GM23338 (cell line): ENCODE results near the gene NAPSA. TPM values are rescaled to one million over a fixed set of nuclear protein-coding genes. Genes with fewer than 3 reads are reported as not detected.
"Not testable (repeated sequence)": the region's sequence is repeated elsewhere in the genome, so short reads cannot be mapped to it uniquely, and the experiment has no call there.

Experiments used
- ATAC-seq: fragments of 200-7000 bp; cut with Tn5 transposase; 3 replicates; pipeline ENCODE4 v1.9.1; 2020
- DNase-seq: peaks from one replicate; pipeline ENCODE4 v3.0.0-alpha.2; 2015; ENCODE audit warnings: low spot score
- H2AFZ ChIP-seq: fragments of 200-600 bp; sonication (generic); 2 replicates; pipeline ENCODE4 v1.8.0; 2016; ENCODE audit warnings: antibody characterized with exemption, mild to moderate bottlenecking, moderate library complexity
- H3F3A ChIP-seq: fragments of 200-600 bp; sonication (generic); replicated peaks from 2 replicates; pipeline ENCODE4 v1.8.0; 2017; ENCODE audit warnings: antibody characterized with exemption, mixed run types, low read depth
- H3K27ac ChIP-seq: fragments of 200-600 bp; sonication (generic); 2 replicates; pipeline ENCODE4 v1.6.1; 2016; ENCODE audit warnings: low read depth
- H3K27me3 ChIP-seq: fragments of 200-600 bp; sonication (generic); 2 replicates; pipeline ENCODE4 v1.8.0; 2016; ENCODE audit warnings: mild to moderate bottlenecking, mixed run types, moderate library complexity; ENCODE audit not compliant: insufficient read depth
- H3K36me3 ChIP-seq: fragments of 200-600 bp; sonication (generic); 2 replicates; pipeline ENCODE4 v1.8.0; 2016; ENCODE audit warnings: mild to moderate bottlenecking; ENCODE audit not compliant: insufficient read depth
- H3K4me1 ChIP-seq: fragments of 200-600 bp; sonication (generic); 2 replicates; pipeline ENCODE4 v1.8.0; 2016; ENCODE audit warnings: mild to moderate bottlenecking, moderate library complexity; ENCODE audit not compliant: insufficient read depth
- H3K4me2 ChIP-seq: fragments of 200-600 bp; sonication (generic); 2 replicates; pipeline ENCODE4 v1.7.1; 2017; ENCODE audit warnings: mixed run types
- H3K4me3 ChIP-seq: fragments of 200-600 bp; sonication (generic); 2 replicates; pipeline ENCODE4 v1.6.1; 2016; ENCODE audit warnings: mixed run types
- H3K79me2 ChIP-seq: fragments of 200-600 bp; sonication (generic); replicated peaks from 2 replicates; pipeline ENCODE4 v1.8.0; 2017; ENCODE audit warnings: mild to moderate bottlenecking; ENCODE audit not compliant: insufficient read depth
- H3K9me2 ChIP-seq: fragments of 200-600 bp; sonication (generic); 2 replicates; pipeline ENCODE4 v1.8.0; 2017; ENCODE audit not compliant: insufficient read depth
- H4K20me1 ChIP-seq: fragments of 200-600 bp; sonication (generic); replicated peaks from 2 replicates; pipeline ENCODE4 v1.8.0; 2017; ENCODE audit warnings: mild to moderate bottlenecking; ENCODE audit not compliant: insufficient read depth
- H3K27ac Mint-ChIP-seq: 2 replicates; pipeline ENCODE4 v1.8.0; 2020; ENCODE audit warnings: inconsistent platforms, mild to moderate bottlenecking, moderate library complexity, mixed read lengths
- H3K27me3 Mint-ChIP-seq: 3 replicates; pipeline ENCODE4 v1.8.0; 2022; ENCODE audit warnings: low read depth, mild to moderate bottlenecking, moderate library complexity, mixed read lengths, inconsistent platforms; ENCODE audit not compliant: insufficient read depth, poor library complexity
- H3K36me3 Mint-ChIP-seq: 3 replicates; pipeline ENCODE4 v1.8.0; 2021; ENCODE audit warnings: low read depth, mild to moderate bottlenecking, inconsistent platforms, moderate library complexity, mixed read lengths
- H3K4me1 Mint-ChIP-seq: 3 replicates; pipeline ENCODE4 v1.8.0; 2020; ENCODE audit warnings: mild to moderate bottlenecking, inconsistent platforms, mixed read lengths
- H3K4me3 Mint-ChIP-seq: 3 replicates; pipeline ENCODE4 v1.8.0; 2021; ENCODE audit warnings: moderate library complexity, mild to moderate bottlenecking, inconsistent platforms, mixed read lengths
- H3K9me3 Mint-ChIP-seq: 3 replicates; pipeline ENCODE4 v1.8.0; 2020; ENCODE audit warnings: moderate library complexity, mild to moderate bottlenecking, inconsistent platforms, mixed read lengths
- CREB1 ChIP-seq: fragments of 250-450 bp; sonication (Bioruptor Pico); IDR thresholded peaks from 2 replicates; pipeline ENCODE4 v1.5.0; 2020; ENCODE audit warnings: low read depth, mild to moderate bottlenecking, moderate library complexity
- CTCF ChIP-seq, 2 experiments: fragments of 200-600 bp in 1 of 2; sonication (generic) in 1 of 2; conservative IDR thresholded peaks; 2 replicates each; pipeline versions ENCODE4 v1.5.1 to v1.6.1; 2016 to 2017; ENCODE audit warnings: antibody characterized with exemption in 2 of 2, low read depth in 2 of 2, mild to moderate bottlenecking in 2 of 2, moderate library complexity in 1 of 2
- ETS1 ChIP-seq: IDR thresholded peaks from 2 replicates; pipeline ENCODE4 v1.6.1; 2016; ENCODE audit warnings: antibody characterized with exemption
- EZH2 ChIP-seq: fragments of 200-600 bp; sonication (generic); IDR thresholded peaks from one replicate; pipeline ENCODE4 v1.8.0; 2017; ENCODE audit warnings: antibody characterized with exemption, mild to moderate bottlenecking, low read depth; ENCODE audit not compliant: unreplicated experiment
- EZH2phosphoT487 ChIP-seq: fragments of 200-600 bp; sonication (generic); IDR thresholded peaks from one replicate; pipeline ENCODE4 v1.8.1; 2018; ENCODE audit warnings: antibody characterized with exemption; ENCODE audit not compliant: unreplicated experiment
- NANOG ChIP-seq: IDR thresholded peaks from 2 replicates; pipeline ENCODE4 v1.6.1; 2016; ENCODE audit warnings: antibody characterized with exemption, borderline replicate concordance
- POLR2AphosphoS5 ChIP-seq: IDR thresholded peaks from 2 replicates; pipeline ENCODE4 v1.6.1; 2016; ENCODE audit warnings: antibody characterized with exemption, low read depth
- STAT1 ChIP-seq: IDR thresholded peaks from one replicate; pipeline ENCODE4 v1.6.1; 2016; ENCODE audit warnings: antibody characterized with exemption; ENCODE audit not compliant: unreplicated experiment
- ZNF114 ChIP-seq: fragments of 250-450 bp; sonication (Bioruptor Pico); IDR thresholded peaks from 2 replicates; pipeline ENCODE4 v1.5.0; 2020; ENCODE audit warnings: mild to moderate bottlenecking, moderate library complexity
- ZNF331 ChIP-seq: fragments of 250-450 bp; sonication (Bioruptor Pico); IDR thresholded peaks from 2 replicates; pipeline ENCODE4 v1.5.0; 2020; ENCODE audit warnings: low read depth, mild to moderate bottlenecking, moderate library complexity
- polyA plus RNA-seq: library from polyadenylated mRNA; unstranded; fragments of >200 nt; fragmentation: Nextera tagmentation; extraction: Ambion mirVana; gene quantifications from 2 replicates; pipeline ENCODE4 v1.2.1, GENCODE V29; 2016
- total RNA-seq: library from RNA; depleted of rRNA; stranded (reverse); fragments of >200 nt; shearing (Covaris generic); gene quantifications from 2 replicates; pipeline ENCODE4 v1.2.3, GENCODE V29; 2014

The NAPSA gene
- total and polyA plus RNA-seq, 2 experiments from 2014 or later, result 0.14 to 0.99 TPM

GRCh38 chr19:50331221-50331993 is 34.0 kb downstream of the NAPSA start:
- H2AFZ ChIP-seq, result no peak overlapping the region
- ATAC-seq (no peak), DNase-seq (peak; percentile 94)
- peaks cover 25% of the 10 kb centered on the region for H3K27me3 ChIP-seq
- H3K9me2 ChIP-seq, result 0 out of 2 replicates have a peak, but pooled peaks cover 3% of the 10 kb centered on the region
- peaks cover 16% of the 10 kb centered on the region for H3K79me2 ChIP-seq
- H3K4me1 ChIP-seq, result peaks cover 26% of the 10 kb centered on the region
- Mint-ChIP-seq H3K4me1 (no peaks in the 10 kb centered on the region), H3K27me3 (peaks cover 18% of the 10 kb centered on the region), H3K27ac (no peak overlapping the region), H3K36me3 (peaks cover 60% of the 10 kb centered on the region), H3K4me3 (no peak overlapping the region), H3K9me3 (peaks cover 85% of the 10 kb centered on the region)
- H3K27ac ChIP-seq, result peak overlapping the region; percentile 100
- no peaks in the 10 kb centered on the region for H3K36me3 ChIP-seq
- peaks cover 12% of the 10 kb centered on the region; the same call in 1 of the 2 replicates for H4K20me1 ChIP-seq
- peak overlapping the region; percentile 88 for H3K4me3 ChIP-seq
- TF ChIP-seq CREB1 (CRISPR knock-in tag) (no peak), EZH2 (no peak), ETS1 (no peak), ZNF331 (CRISPR knock-in tag) (no peak), ZNF114 (no peak), POLR2AphosphoS5 (no peak)
- H3F3A ChIP-seq, result peaks cover 21% of the 10 kb centered on the region
- H3K4me2 ChIP-seq, result peak overlapping the region; percentile 98

GRCh38 chr19:50330365-50331078 is 34.9 kb downstream of the NAPSA start:
- Histone ChIP-seq H2AFZ (0 out of 2 replicates have a peak overlapping the region, but pooled peaks have one; percentile 75), H3K4me3 (peak overlapping the region; percentile 88)
- peak; percentile 29; the same call in 2 of the 3 replicates for ATAC-seq

GRCh38 chr19:50329926-50330294 is 35.5 kb downstream of the NAPSA start:
- H3K36me3 ChIP-seq, H3K4me1 Mint-ChIP-seq, H3K4me3 Mint-ChIP-seq, DNase-seq, ATAC-seq, H3K9me2 ChIP-seq, H3K27ac Mint-ChIP-seq: not testable (repeated sequence)
- Histone ChIP-seq H3F3A (peaks cover 24% of the 10 kb centered on the region), H3K79me2 (peaks cover 16% of the 10 kb centered on the region), H3K4me2 (peak overlapping the region; percentile 98), H2AFZ (0 out of 2 replicates have a peak overlapping the region, but pooled peaks have one; percentile 75), H4K20me1 (peaks cover 13% of the 10 kb centered on the region; the same call in 1 of the 2 replicates), H3K4me3 (peak overlapping the region; percentile 88), H3K27ac (peak overlapping the region; percentile 90), H3K27me3 (peaks cover 25% of the 10 kb centered on the region), H3K4me1 (peaks cover 32% of the 10 kb centered on the region)
- Mint-ChIP-seq H3K27me3 (peaks cover 21% of the 10 kb centered on the region), H3K9me3 (peaks cover 80% of the 10 kb centered on the region), H3K36me3 (peaks cover 52% of the 10 kb centered on the region)

More at GRCh38 chr19:50330365-50331078, 34.9 kb downstream of the NAPSA start:
- H3K4me1 ChIP-seq, result peaks cover 27% of the 10 kb centered on the region
- peaks cover 16% of the 10 kb centered on the region for H3K79me2 ChIP-seq
- H3K27me3 Mint-ChIP-seq, result peaks cover 18% of the 10 kb centered on the region
- peak; percentile 96 for DNase-seq
- no peaks in the 10 kb centered on the region for H3K4me1 Mint-ChIP-seq
- peak overlapping the region; percentile 98 for H3K4me2 ChIP-seq
- H3K36me3 ChIP-seq, result no peaks in the 10 kb centered on the region
- 0 out of 2 replicates have a peak, but pooled peaks cover 3% of the 10 kb centered on the region for H3K9me2 ChIP-seq
- peaks cover 55% of the 10 kb centered on the region for H3K36me3 Mint-ChIP-seq
- TF ChIP-seq ZNF114 (no peak), EZH2 (no peak), CTCF (conservative IDR thresholded peaks at IDR 0.05; ENCODE audit: low read depth in 2 of 2) (no peak), ZNF331 (CRISPR knock-in tag) (no peak), NANOG (no peak), EZH2phosphoT487 (no peak), POLR2AphosphoS5 (peak; percentile 77), STAT1 (no peak)
- H3K27ac ChIP-seq, result peak overlapping the region; percentile 90
- peaks cover 24% of the 10 kb centered on the region for H3F3A ChIP-seq
- peaks cover 25% of the 10 kb centered on the region for H3K27me3 ChIP-seq
- peaks cover 83% of the 10 kb centered on the region for H3K9me3 Mint-ChIP-seq
- no peak overlapping the region for H3K27ac Mint-ChIP-seq
- H4K20me1 ChIP-seq, result peaks cover 13% of the 10 kb centered on the region; the same call in 1 of the 2 replicates
- no peak overlapping the region; the same call in 2 of the 3 replicates for H3K4me3 Mint-ChIP-seq
